ENCODE results near the gene FOXN3. TPM values are rescaled to one million over a fixed set of nuclear protein-coding genes. Genes with fewer than 3 reads are reported as not detected.

The FOXN3 gene
- polyA plus RNA-seq, 1 donor from 2014 or later: 10.3 TPM

DNA sequence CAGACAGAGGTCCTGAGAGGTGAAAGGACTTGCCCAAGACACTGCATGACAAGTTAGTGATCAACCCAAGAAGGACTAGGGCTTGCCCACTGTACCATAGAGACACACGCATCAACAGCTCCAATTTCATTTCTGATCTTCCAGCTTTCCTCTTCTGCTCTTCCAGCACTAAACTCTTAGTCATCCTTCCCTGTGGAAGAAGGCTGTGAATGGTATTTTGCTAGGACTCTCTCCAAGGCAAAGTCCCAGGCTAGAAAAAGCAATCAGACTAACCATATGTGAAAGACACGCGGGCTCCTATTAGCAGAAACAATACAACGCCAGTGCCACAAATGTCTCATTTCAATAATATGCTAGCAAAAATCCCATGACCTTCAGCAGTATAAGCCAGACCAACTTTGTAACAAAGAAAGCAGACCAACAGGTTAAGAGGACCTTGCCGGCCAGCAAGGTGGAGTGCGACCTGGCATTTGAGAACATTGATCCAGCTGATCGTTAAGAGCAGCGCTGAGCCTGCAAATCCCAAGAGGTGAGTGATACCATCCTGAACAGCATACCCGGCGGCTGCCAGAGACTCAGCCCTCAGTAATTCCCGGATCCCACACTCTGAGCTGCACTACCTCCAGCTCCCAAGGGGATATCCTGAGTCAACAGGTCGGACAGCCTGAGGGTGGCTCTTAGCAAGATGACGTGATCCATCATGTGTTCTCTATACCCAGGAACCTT is 132.5 kb downstream of the FOXN3 start:
- Histone ChIP-seq H3K27ac (ENCODE audit: low read length) (no peak overlapping the region), H2AFZ (ENCODE audit: low read depth, low read length) (no peak overlapping the region), H3F3A (ENCODE audit: insufficient read depth, low read length, poor library complexity, severe bottlenecking) (no peaks in the 10 kb centered on the region), H3K9me3 (ENCODE audit: low read length) (no peaks in the 10 kb centered on the region), H3K36me3 (ENCODE audit: insufficient read depth, low read length) (peaks cover 7% of the 10 kb centered on the region), H3K4me2 (ENCODE audit: low read length) (no peak overlapping the region), H3K79me2 (replicated peaks; ENCODE audit: insufficient read depth, low read length) (no peaks in the 10 kb centered on the region), H3K9me2 (ENCODE audit: insufficient read depth, low read length) (no peaks in the 10 kb centered on the region), H4K20me1 (ENCODE audit: insufficient read depth) (no peaks in the 10 kb centered on the region), H3K4me3 (ENCODE audit: low read length) (no peak overlapping the region), H3K27me3 (ENCODE audit: insufficient read depth, low read depth, low read length) (no peaks in the 10 kb centered on the region), H3K9ac (ENCODE audit: low read length) (no peak overlapping the region)
- no peak for TF ChIP-seq EP300 (conservative IDR thresholded peaks at IDR 0.05; ENCODE audit: poor library complexity, severe bottlenecking)
- no peak for TF ChIP-seq SMC3 (conservative IDR thresholded peaks at IDR 0.05; ENCODE audit: poor library complexity)
- no peak for TF ChIP-seq TAF1 (IDR thresholded peaks at IDR 0.05; ENCODE audit: low read depth)
- no peak for TF ChIP-seq RAD21 (conservative IDR thresholded peaks at IDR 0.05)
- TF ChIP-seq MXI1 (conservative IDR thresholded peaks at IDR 0.05; ENCODE audit: poor library complexity, severe bottlenecking): no peak
- TF ChIP-seq, protein P1, sequence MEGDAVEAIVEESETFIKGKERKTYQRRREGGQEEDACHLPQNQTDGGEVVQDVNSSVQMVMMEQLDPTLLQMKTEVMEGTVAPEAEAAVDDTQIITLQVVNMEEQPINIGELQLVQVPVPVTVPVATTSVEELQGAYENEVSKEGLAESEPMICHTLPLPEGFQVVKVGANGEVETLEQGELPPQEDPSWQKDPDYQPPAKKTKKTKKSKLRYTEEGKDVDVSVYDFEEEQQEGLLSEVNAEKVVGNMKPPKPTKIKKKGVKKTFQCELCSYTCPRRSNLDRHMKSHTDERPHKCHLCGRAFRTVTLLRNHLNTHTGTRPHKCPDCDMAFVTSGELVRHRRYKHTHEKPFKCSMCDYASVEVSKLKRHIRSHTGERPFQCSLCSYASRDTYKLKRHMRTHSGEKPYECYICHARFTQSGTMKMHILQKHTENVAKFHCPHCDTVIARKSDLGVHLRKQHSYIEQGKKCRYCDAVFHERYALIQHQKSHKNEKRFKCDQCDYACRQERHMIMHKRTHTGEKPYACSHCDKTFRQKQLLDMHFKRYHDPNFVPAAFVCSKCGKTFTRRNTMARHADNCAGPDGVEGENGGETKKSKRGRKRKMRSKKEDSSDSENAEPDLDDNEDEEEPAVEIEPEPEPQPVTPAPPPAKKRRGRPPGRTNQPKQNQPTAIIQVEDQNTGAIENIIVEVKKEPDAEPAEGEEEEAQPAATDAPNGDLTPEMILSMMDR (IDR thresholded peaks at IDR 0.05; ENCODE audit: poor library complexity, severe bottlenecking): no peak
- TF ChIP-seq EZH2 (IDR thresholded peaks at IDR 0.05; ENCODE audit: borderline replicate concordance, insufficient read depth, low read length, poor library complexity, severe bottlenecking): no peak
- TF ChIP-seq POLR2AphosphoS5 (IDR thresholded peaks at IDR 0.05): no peak
- no peak for TF ChIP-seq REST (IDR thresholded peaks at IDR 0.05; ENCODE audit: borderline replicate concordance)

- Histone ChIP-seq H2AFZ (ENCODE audit: low read depth, low read length) (no peak overlapping the region), H3K4me2 (ENCODE audit: low read length) (no peak overlapping the region), H3K36me3 (ENCODE audit: insufficient read depth, low read length) (peaks cover 7% of the 10 kb centered on the region), H3K9me2 (ENCODE audit: insufficient read depth, low read length) (no peaks in the 10 kb centered on the region), H3K9me3 (ENCODE audit: low read length) (no peaks in the 10 kb centered on the region), H3K27me3 (ENCODE audit: insufficient read depth, low read depth, low read length) (no peaks in the 10 kb centered on the region), H3K9ac (ENCODE audit: low read length) (no peak overlapping the region), H3K27ac (ENCODE audit: low read length) (no peak overlapping the region), H3K4me3 (ENCODE audit: low read length) (no peak overlapping the region), H3K79me2 (replicated peaks; ENCODE audit: insufficient read depth, low read length) (no peaks in the 10 kb centered on the region), H4K20me1 (ENCODE audit: insufficient read depth) (no peaks in the 10 kb centered on the region), H3F3A (ENCODE audit: insufficient read depth, low read length, poor library complexity, severe bottlenecking) (no peaks in the 10 kb centered on the region)
- TF ChIP-seq POLR2AphosphoS5 (IDR thresholded peaks at IDR 0.05) (no peak), MXI1 (conservative IDR thresholded peaks at IDR 0.05; ENCODE audit: poor library complexity, severe bottlenecking) (no peak), EP300 (conservative IDR thresholded peaks at IDR 0.05; ENCODE audit: poor library complexity, severe bottlenecking) (no peak), REST (IDR thresholded peaks at IDR 0.05; ENCODE audit: borderline replicate concordance) (no peak), TAF1 (IDR thresholded peaks at IDR 0.05; ENCODE audit: low read depth) (no peak)
Observed at GRCh38 chr14:89283327-89284060, 133.5 kb downstream of the FOXN3 start.

Measured in neural cell (in vitro differentiated cells).